ENCODE results near the gene VPS16.
A peak's percentile ranks its signal among the peaks of the same experiment; 100 is the strongest.

VPS16 gene

GRCh38 chr20:2873010-2873746, 32.6 kb downstream of the VPS16 start, which contains the start of gene PTPRA (continued):
- TF ChIP-seq PRDM2 (tag by site-specific recombination; IDR thresholded peaks at IDR 0.05; ENCODE audit: borderline replicate concordance) (no peak), YY1 (tag by site-specific recombination; IDR thresholded peaks at IDR 0.05) (peak; percentile 6; the same call in 1 of the 2 replicates), ZNF626 (tag by site-specific recombination; IDR thresholded peaks at IDR 0.05) (no peak), KLF1 (tag by site-specific recombination; IDR thresholded peaks at IDR 0.05) (peak; percentile 55), ZSCAN23 (tag by site-specific recombination; IDR thresholded peaks at IDR 0.05) (0 out of 2 replicates have a peak, but pooled peaks have one; percentile 42), ZNF266 (tag by site-specific recombination; IDR thresholded peaks at IDR 0.05; ENCODE audit: low read depth) (no peak), ZBTB7A (tag by site-specific recombination; IDR thresholded peaks at IDR 0.05; ENCODE audit: low read depth) (no peak), ZNF776 (tag by site-specific recombination; IDR thresholded peaks at IDR 0.05; ENCODE audit: borderline replicate concordance) (no peak), ZNF510 (tag by site-specific recombination; IDR thresholded peaks at IDR 0.05; ENCODE audit: insufficient replicate concordance) (no peak), ZNF473 (tag by site-specific recombination; IDR thresholded peaks at IDR 0.05) (no peak), ZNF175 (tag by site-specific recombination; IDR thresholded peaks at IDR 0.05) (no peak), ZNF18 (tag by site-specific recombination; IDR thresholded peaks at IDR 0.05) (no peak), ZNF391 (tag by site-specific recombination; IDR thresholded peaks at IDR 0.05; ENCODE audit: borderline replicate concordance, low read depth) (no peak), KLF16 (tag by site-specific recombination; IDR thresholded peaks at IDR 0.05) (no peak), ZNF664 (tag by site-specific recombination; IDR thresholded peaks at IDR 0.05) (no peak), ZNF449 (tag by site-specific recombination; IDR thresholded peaks at IDR 0.05) (peak; percentile 86), ZNF423 (tag by site-specific recombination; IDR thresholded peaks at IDR 0.05) (no peak; the same call in 1 of the 2 replicates), MEIS1 (CRISPR knock-in tag; IDR thresholded peaks at IDR 0.05; ENCODE audit: borderline replicate concordance) (no peak), ZNF600 (tag by site-specific recombination; IDR thresholded peaks at IDR 0.05) (no peak), RBAK (tag by site-specific recombination; IDR thresholded peaks at IDR 0.05) (no peak), ZBTB11 (tag by site-specific recombination; conservative IDR thresholded peaks at IDR 0.05; ENCODE audit: low read depth) (peak; percentile 16), ZNF416 (tag by site-specific recombination; IDR thresholded peaks at IDR 0.05) (no peak), ZNF596 (tag by site-specific recombination; IDR thresholded peaks at IDR 0.05) (no peak), BCL11A (tag by site-specific recombination; IDR thresholded peaks at IDR 0.05; ENCODE audit: low read depth) (no peak), SCRT2 (tag by site-specific recombination; IDR thresholded peaks at IDR 0.05) (no peak), ZSCAN5A (tag by site-specific recombination; IDR thresholded peaks at IDR 0.05) (peak; percentile 26; the same call in 1 of the 2 replicates)
